GM12874 (cell line): ENCODE results near the gene JADE1.

Experiments used
- CTCF ChIP-seq: IDR thresholded peaks from 2 replicates; pipeline ENCODE4 v1.5.1; 2011; ENCODE audit warnings: low read depth, mild to moderate bottlenecking, control low read depth, low read length, moderate library complexity; ENCODE audit not compliant: insufficient read depth

The JADE1 gene

GRCh38 chr4:128811571-128812441, 2.3 kb downstream of the JADE1 start:
- TF ChIP-seq CTCF = no peak

DNA sequence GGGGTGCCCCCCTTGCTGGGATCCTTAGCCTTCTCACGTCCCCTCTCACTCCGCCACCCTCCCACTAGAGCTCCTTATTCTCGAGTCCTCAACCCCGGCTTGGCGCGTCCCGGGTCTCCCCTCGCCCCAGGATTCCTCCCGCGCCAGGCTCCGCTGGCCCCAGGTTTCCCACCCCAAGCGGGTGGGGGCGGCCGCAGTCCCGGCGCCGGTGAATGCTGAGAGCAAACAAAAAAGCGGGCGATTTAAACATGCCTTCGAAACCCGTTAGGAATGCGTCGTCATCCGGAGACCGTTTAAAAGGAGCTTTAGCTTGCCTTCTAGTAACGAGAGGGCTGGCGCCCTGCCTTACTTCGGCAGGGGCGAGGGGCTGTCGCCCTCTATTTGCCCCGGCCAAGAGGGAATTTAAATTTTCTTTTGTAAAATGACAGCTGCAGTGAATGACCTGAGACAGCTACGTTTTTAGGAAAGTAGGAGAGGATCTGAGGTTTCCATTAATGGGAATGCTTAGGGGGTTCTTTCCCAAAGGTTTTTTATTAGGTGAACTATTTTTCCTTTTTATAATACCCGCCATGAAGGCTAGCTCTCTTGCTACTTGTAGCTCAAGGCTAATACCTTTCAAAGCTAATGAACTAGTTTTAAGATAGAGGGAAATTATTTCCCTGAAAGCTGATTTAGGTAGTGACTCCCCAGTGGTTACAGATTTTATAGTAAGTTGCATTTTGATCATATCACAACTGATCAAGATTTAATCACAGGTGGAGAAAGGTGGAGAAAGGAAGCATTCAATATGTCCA, 3.1 kb downstream of the JADE1 start:
- no peak for TF ChIP-seq CTCF

- no peak for TF ChIP-seq CTCF
Observed at GRCh38 chr4:128813965-128814364, 4.5 kb downstream of the JADE1 start.

DNA sequence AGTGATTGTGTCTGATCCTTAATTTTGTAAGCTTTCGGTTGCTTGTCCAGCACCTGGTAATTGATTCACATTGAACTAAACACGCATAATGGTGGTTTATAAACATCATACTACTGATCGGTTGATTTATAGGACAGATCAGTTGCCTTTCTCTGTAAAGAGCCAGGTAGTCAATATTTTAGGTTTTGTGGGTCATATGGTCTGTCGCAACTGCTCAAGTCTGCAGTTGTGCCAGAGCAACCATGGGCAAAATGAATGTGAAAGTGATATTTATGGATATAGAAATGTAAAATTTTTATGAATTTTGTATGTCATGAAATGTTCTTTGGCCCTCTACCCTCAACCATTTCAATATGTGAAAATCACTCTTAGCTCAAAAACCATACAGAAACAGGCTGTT, 8.9 kb downstream of the JADE1 start:
- TF ChIP-seq CTCF = no peak

DNA sequence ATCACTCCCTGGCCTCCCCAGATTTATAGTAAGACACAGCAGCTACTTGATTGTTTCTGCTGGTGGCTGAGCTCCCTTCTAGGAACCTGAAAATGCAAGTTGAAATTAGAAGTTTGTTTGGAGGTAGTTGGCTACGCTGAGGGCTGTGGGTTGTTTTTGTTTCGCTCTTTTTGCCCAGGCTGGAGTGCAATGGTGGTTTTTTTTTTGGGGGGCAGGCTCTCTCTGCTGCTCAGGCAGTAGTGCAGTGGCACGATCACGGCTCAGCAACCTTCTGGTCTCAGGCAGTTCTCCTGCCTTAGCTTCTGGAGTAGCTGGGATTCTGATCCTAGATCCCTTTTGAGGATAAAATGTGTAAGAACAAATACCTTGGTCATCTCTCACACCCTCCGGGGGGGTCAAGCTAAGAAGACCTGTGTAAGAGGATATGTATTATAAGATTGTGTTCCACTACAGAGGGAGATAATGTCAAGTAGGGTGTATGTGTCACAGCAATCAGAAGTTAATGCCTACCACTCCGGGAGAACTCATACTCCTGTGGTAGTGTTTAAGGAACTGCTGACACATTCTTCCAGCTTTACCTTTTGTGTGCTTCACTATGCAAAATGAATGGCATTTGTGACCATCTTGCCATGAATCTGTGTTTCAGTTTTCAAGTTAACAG, 9.7 kb downstream of the JADE1 start:
- TF ChIP-seq CTCF = no peak

- no peak for TF ChIP-seq CTCF
Observed at GRCh38 chr4:128820671-128821070, 11.2 kb downstream of the JADE1 start.

- no peak for TF ChIP-seq CTCF
Observed at GRCh38 chr4:128821151-128821550, 11.7 kb downstream of the JADE1 start.
